Stimulated activated CD4-positive, alpha-beta T cell treated with anti-CD3 and anti-CD28 coated beads, TNF-alpha, amount 100 ng/mL, for 4 hours (primary cell): Measurements from ENCODE around the gene IFITM2.

Experiments
- DNase-seq, 3 experiments: peaks; one replicate each; pipeline ENCODE4 v3.0.0-alpha.2; 2020; ENCODE audit warnings: low read depth in 3 of 3

The IFITM2 gene

GRCh38 chr11:281486-282161 is 26.0 kb upstream of the IFITM2 start:
- no peak for DNase-seq

GRCh38 chr11:282171-282570 is 25.4 kb upstream of the IFITM2 start:
- no peak for DNase-seq

GRCh38 chr11:282630-283360 is 24.8 kb upstream of the IFITM2 start:
- no peak for DNase-seq

GRCh38 chr11:283405-284104 is 24.1 kb upstream of the IFITM2 start:
- DNase-seq, result no peak

GRCh38 chr11:284105-285020 is 23.3 kb upstream of the IFITM2 start:
- DNase-seq, result no peak

- no peak for DNase-seq
These were observed 22.4 kb upstream of the IFITM2 start for GRCh38 chr11:285021-285893.

GRCh38 chr11:285894-286220 is 21.8 kb upstream of the IFITM2 start:
- DNase-seq, result no peak

- DNase-seq, result peak in 1 of 3 experiments; percentile 45
These were observed 20.4 kb upstream of the IFITM2 start for GRCh38 chr11:286977-287820.

- DNase-seq, result peak in 1 of 3 experiments; percentile 57
These were observed 19.7 kb upstream of the IFITM2 start for GRCh38 chr11:287821-288477.

- no peak for DNase-seq
These were observed 18.9 kb upstream of the IFITM2 start, which contains the start of gene PGGHG for GRCh38 chr11:288478-289397. Gene PGGHG (plus strand): TSS chr11:289126. CDS start chr11:289817, 691 bp downstream.

GRCh38 chr11:289398-289711 is 18.3 kb upstream of the IFITM2 start:
- DNase-seq, result no peak

- DNase-seq, result no peak
These were observed 17.6 kb upstream of the IFITM2 start for GRCh38 chr11:289712-290620.

GRCh38 chr11:290621-291231 is 16.9 kb upstream of the IFITM2 start:
- no peak for DNase-seq

GRCh38 chr11:291281-292210 is 16.1 kb upstream of the IFITM2 start:
- no peak for DNase-seq

GRCh38 chr11:292211-293121 is 15.2 kb upstream of the IFITM2 start:
- no peak for DNase-seq
